ENCODE measurements around the gene RPL34.

Gene RPL34

DNA sequence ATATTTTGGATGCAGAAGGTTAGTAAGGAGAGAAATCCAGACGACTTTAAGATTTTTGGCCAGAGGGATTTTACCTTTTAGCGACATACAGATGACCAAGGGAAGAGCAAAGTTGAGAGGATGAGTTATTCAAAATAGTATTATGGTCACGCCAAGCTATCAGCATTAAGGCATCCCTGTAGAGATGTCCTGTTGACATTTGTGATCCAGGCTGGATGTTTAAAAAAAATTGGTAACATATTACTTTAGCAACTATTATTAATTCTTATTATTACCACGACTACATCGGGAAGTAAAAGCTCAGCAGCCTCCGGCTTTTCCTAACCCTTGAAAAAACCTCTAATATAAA, 29.5 kb downstream of the RPL34 start:
- Histone ChIP-seq H3K9me3 (ENCODE audit: control insufficient read depth, insufficient read depth, low read length) (no peaks in the 10 kb centered on the region), H3K9me2 (replicated peaks; ENCODE audit: control insufficient read depth, low read length) (no peaks in the 10 kb centered on the region), H3K36me3 (ENCODE audit: control insufficient read depth, low read length) (peaks cover 16% of the 10 kb centered on the region), H4K20me1 (ENCODE audit: control insufficient read depth, insufficient read depth, low read depth, low read length) (peaks cover 3% of the 10 kb centered on the region; the same call in 1 of the 2 replicates), H3K79me2 (ENCODE audit: control insufficient read depth, low read length) (peaks cover 45% of the 10 kb centered on the region), H3K27ac (ENCODE audit: low read depth, low read length) (peak overlapping the region; percentile 26; the same call in 1 of the 2 replicates), H3F3A (ENCODE audit: control insufficient read depth, insufficient read depth) (peaks cover 3% of the 10 kb centered on the region; the same call in 1 of the 2 replicates), H3K4me1 (ENCODE audit: control insufficient read depth, low read length) (peaks cover 21% of the 10 kb centered on the region), H3K4me2 (ENCODE audit: low read length) (peak overlapping the region; percentile 75), H3K4me3 (ENCODE audit: low read length) (peak overlapping the region; percentile 99), H3K27me3 (ENCODE audit: control insufficient read depth, low read length) (no peaks in the 10 kb centered on the region)
- TF ChIP-seq, protein P1, sequence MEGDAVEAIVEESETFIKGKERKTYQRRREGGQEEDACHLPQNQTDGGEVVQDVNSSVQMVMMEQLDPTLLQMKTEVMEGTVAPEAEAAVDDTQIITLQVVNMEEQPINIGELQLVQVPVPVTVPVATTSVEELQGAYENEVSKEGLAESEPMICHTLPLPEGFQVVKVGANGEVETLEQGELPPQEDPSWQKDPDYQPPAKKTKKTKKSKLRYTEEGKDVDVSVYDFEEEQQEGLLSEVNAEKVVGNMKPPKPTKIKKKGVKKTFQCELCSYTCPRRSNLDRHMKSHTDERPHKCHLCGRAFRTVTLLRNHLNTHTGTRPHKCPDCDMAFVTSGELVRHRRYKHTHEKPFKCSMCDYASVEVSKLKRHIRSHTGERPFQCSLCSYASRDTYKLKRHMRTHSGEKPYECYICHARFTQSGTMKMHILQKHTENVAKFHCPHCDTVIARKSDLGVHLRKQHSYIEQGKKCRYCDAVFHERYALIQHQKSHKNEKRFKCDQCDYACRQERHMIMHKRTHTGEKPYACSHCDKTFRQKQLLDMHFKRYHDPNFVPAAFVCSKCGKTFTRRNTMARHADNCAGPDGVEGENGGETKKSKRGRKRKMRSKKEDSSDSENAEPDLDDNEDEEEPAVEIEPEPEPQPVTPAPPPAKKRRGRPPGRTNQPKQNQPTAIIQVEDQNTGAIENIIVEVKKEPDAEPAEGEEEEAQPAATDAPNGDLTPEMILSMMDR (IDR thresholded peaks at IDR 0.05; ENCODE audit: low read depth, low read length, poor library complexity, severe bottlenecking) = no peak
- no peak for TF ChIP-seq EZH2phosphoT487 (IDR thresholded peaks at IDR 0.05; ENCODE audit: borderline replicate concordance, low read length)

DNA sequence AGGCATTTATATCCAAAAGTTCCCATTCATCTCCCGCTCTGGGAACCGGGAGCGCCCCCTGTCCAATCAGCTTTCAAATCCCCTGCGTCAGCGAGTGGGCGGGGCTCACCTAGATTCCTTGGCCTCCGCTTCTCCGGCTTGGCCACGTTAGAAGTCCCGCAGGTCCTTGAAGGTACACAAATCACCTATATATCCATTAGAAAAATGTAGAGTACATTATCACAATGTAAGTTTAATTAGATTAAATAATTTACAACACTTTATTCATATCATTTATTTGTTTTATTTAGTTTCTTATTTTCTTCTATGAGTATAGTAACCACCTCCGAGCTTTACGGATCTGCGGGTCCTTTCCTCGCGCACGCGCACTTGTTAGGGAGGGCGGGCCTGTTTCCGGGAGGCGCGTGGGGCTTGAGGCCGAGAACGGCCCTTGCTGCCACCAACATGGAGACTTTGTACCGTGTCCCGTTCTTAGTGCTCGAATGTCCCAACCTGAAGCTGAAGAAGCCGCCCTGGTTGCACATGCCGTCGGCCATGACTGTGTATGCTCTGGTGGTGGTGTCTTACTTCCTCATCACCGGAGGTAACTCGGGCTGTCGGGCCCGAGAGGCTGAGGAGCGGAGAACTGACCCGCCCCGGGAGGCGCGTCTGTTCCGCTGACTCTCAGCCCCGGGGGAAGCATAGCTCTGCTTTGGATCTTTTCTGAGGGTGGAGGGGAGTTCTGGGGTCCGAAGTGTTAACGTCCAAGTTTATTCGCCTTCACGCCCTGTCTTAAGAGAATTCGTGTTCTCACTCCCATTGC, 30.0 kb downstream of the RPL34 start, which contains the start of gene OSTC:
Gene OSTC (plus strand): TSS at position 388 of the 802 bp plus-strand sequence. CDS start 57 bp downstream, at position 445.
- Histone ChIP-seq H3K9me2 (replicated peaks; ENCODE audit: control insufficient read depth, low read length) (no peaks in the 10 kb centered on the region), H3K4me3 (ENCODE audit: low read length) (peak within 1 kb of the TSS; percentile 99), H3K36me3 (ENCODE audit: control insufficient read depth, low read length) (peaks cover 20% of the 10 kb centered on the region), H3K4me1 (ENCODE audit: control insufficient read depth, low read length) (peaks cover 21% of the 10 kb centered on the region), H3K4me2 (ENCODE audit: low read length) (peak within 1 kb of the TSS; percentile 75), H3K27ac (ENCODE audit: low read depth, low read length) (peak within 1 kb of the TSS; percentile 26), H3K9me3 (ENCODE audit: control insufficient read depth, insufficient read depth, low read length) (no peaks in the 10 kb centered on the region), H3K79me2 (ENCODE audit: control insufficient read depth, low read length) (peaks cover 50% of the 10 kb centered on the region), H3F3A (ENCODE audit: control insufficient read depth, insufficient read depth) (peaks cover 3% of the 10 kb centered on the region; the same call in 1 of the 2 replicates), H4K20me1 (ENCODE audit: control insufficient read depth, insufficient read depth, low read depth, low read length) (peaks cover 3% of the 10 kb centered on the region; the same call in 1 of the 2 replicates), H3K27me3 (ENCODE audit: control insufficient read depth, low read length) (no peaks in the 10 kb centered on the region)
- TF ChIP-seq EZH2phosphoT487 (IDR thresholded peaks at IDR 0.05; ENCODE audit: borderline replicate concordance, low read length) = no peak
- TF ChIP-seq, protein P1 (IDR thresholded peaks at IDR 0.05; ENCODE audit: low read depth, low read length, poor library complexity, severe bottlenecking) = no peak

DNA sequence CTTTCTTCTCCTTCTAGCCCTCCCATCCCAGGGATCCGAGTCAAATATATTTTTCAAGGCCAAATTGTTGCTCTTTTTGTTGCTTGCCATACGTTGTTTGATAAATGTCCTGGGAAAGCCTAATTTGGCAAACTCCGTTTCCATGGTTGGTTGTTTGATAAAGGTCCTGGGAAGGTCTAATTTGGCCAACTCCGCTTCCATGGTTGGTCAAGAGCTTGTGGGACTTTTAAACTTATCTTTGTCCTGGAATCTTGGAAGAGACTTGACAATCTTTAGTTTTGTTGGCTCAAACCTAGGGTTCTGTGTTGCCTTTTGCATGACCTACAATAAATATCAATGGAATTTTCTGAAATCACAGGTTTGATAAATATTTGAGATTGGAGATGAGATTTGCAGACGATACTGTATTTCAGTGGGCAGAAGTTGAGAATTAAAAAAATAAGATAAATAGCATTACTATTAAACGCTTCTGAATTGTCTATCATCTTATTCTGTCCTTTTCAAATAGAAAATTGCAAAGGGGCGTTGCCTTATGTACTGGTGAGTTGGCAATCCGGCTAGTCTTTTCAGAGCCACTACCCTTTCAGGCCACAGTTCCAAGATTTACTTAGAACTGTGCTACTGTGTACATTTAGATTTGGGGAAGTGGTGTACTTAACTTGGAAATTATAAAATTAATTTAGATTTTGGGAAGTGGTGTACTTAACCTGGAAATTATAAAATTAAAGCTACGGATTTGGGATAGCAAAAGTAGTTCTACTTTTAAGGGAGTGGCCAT, 30.8 kb downstream of the RPL34 start:
- H3K27ac ChIP-seq (ENCODE audit: low read depth, low read length) = peak overlapping the region; percentile 26
- peak overlapping the region; percentile 75 for H3K4me2 ChIP-seq (ENCODE audit: low read length)
- H3F3A ChIP-seq (ENCODE audit: control insufficient read depth, insufficient read depth) = peaks cover 3% of the 10 kb centered on the region; the same call in 1 of the 2 replicates
- peak overlapping the region; percentile 99 for H3K4me3 ChIP-seq (ENCODE audit: low read length)
- H3K27me3 ChIP-seq (ENCODE audit: control insufficient read depth, low read length) = no peaks in the 10 kb centered on the region
- H3K9me3 ChIP-seq (ENCODE audit: control insufficient read depth, insufficient read depth, low read length) = no peaks in the 10 kb centered on the region
- peaks cover 26% of the 10 kb centered on the region for H3K36me3 ChIP-seq (ENCODE audit: control insufficient read depth, low read length)
- H3K79me2 ChIP-seq (ENCODE audit: control insufficient read depth, low read length) = peaks cover 52% of the 10 kb centered on the region
- TF ChIP-seq, protein P1 (IDR thresholded peaks at IDR 0.05; ENCODE audit: low read depth, low read length, poor library complexity, severe bottlenecking) = no peak
- TF ChIP-seq EZH2phosphoT487 (IDR thresholded peaks at IDR 0.05; ENCODE audit: borderline replicate concordance, low read length) = no peak
- H4K20me1 ChIP-seq (ENCODE audit: control insufficient read depth, insufficient read depth, low read depth, low read length) = peaks cover 3% of the 10 kb centered on the region; the same call in 1 of the 2 replicates
- H3K9me2 ChIP-seq (replicated peaks; ENCODE audit: control insufficient read depth, low read length) = no peaks in the 10 kb centered on the region
- H3K4me1 ChIP-seq (ENCODE audit: control insufficient read depth, low read length) = peaks cover 21% of the 10 kb centered on the region
